ENCODE measurements around the gene KLF13. TPM values are rescaled to one million over a fixed set of nuclear protein-coding genes. Genes with fewer than 3 reads are reported as not detected.

KLF13 gene
- polyA plus RNA-seq, 1 donor (not counting 4 experiments of a cell fraction or from before 2014, with no cell fraction given) = 66.7 TPM

DNA sequence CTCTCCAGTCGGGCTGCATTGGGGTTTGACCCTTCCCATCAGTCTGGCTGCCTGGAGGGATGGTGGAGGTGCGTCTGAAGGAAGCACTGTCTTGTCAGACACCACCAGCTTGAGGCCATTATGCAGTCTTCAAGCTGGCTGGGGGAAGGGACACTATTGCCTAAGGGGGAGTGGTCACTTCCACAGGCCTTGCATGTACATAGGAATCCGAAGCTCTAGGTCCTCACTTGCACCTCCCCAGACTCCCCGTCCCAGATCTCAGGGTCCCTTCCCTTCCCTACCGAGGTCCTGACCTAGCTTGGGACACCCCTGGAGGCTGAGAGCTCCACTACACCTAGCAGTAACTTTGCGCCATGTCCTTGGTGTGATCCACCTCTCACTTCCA is 48.6 kb upstream of the KLF13 start:
- H3K4me1 ChIP-seq (ENCODE audit: control insufficient read depth, extremely low read depth, insufficient read depth, low read length) = peaks cover 10% of the 10 kb centered on the region
- dilution Hi-C loops (cut with MboI; ENCODE audit: extremely low pct_ligation_motif_present, low sequenced_read_pairs) = no loop called here
- no peak overlapping the region for H3K4me3 ChIP-seq (ENCODE audit: control insufficient read depth in 2 of 3, extremely low read depth in 1 of 3, insufficient read depth in 2 of 3, low read depth in 1 of 3, low read length in 3 of 3)
- H3K9ac ChIP-seq (ENCODE audit: control insufficient read depth, extremely low read depth, insufficient read depth, low read length) = no peak overlapping the region
- FAIRE-seq (no peak), DNase-seq (ENCODE audit: low read depth, low spot score) (no peak)
- H3K9me3 ChIP-seq (ENCODE audit: control insufficient read depth, low read depth, low read length) = no peaks in the 10 kb centered on the region
- H3K36me3 ChIP-seq (ENCODE audit: control insufficient read depth in 2 of 2, extremely low read depth in 1 of 2, insufficient read depth in 2 of 2, low read length in 2 of 2) = no peaks in the 10 kb centered on the region
- H3K27me3 ChIP-seq (ENCODE audit: control insufficient read depth, extremely low read depth, insufficient read depth, low read length) = no peaks in the 10 kb centered on the region
- no peaks in the 10 kb centered on the region for H3K9me1 ChIP-seq (ENCODE audit: control insufficient read depth, extremely low read depth, insufficient read depth, low read length)
- no peak for TF ChIP-seq EZH2 (IDR thresholded peaks at IDR 0.05; ENCODE audit: low read length)
- TF ChIP-seq, protein P1, sequence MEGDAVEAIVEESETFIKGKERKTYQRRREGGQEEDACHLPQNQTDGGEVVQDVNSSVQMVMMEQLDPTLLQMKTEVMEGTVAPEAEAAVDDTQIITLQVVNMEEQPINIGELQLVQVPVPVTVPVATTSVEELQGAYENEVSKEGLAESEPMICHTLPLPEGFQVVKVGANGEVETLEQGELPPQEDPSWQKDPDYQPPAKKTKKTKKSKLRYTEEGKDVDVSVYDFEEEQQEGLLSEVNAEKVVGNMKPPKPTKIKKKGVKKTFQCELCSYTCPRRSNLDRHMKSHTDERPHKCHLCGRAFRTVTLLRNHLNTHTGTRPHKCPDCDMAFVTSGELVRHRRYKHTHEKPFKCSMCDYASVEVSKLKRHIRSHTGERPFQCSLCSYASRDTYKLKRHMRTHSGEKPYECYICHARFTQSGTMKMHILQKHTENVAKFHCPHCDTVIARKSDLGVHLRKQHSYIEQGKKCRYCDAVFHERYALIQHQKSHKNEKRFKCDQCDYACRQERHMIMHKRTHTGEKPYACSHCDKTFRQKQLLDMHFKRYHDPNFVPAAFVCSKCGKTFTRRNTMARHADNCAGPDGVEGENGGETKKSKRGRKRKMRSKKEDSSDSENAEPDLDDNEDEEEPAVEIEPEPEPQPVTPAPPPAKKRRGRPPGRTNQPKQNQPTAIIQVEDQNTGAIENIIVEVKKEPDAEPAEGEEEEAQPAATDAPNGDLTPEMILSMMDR (optimal IDR thresholded peaks at IDR 0.05 in 1 of 3, IDR thresholded peaks at IDR 0.05 in 1 of 3, conservative IDR thresholded peaks at IDR 0.05 in 1 of 3; ENCODE audit: extremely low read depth in 1 of 3, insufficient read depth in 2 of 3, low read length in 3 of 3) = no peak
- no peak overlapping the region for H2AFZ ChIP-seq (ENCODE audit: control insufficient read depth, low read length)
- H4K20me1 ChIP-seq (ENCODE audit: control insufficient read depth, extremely low read depth, insufficient read depth, low read length) = no peaks in the 10 kb centered on the region
- H3K4me2 ChIP-seq (ENCODE audit: control insufficient read depth, extremely low read depth, insufficient read depth, low read depth, low read length) = no peak overlapping the region
- no peak overlapping the region for H3K27ac ChIP-seq (ENCODE audit: control insufficient read depth, insufficient read depth, low read length)
- H3K79me2 ChIP-seq (ENCODE audit: control insufficient read depth, insufficient read depth, low read length) = no peaks in the 10 kb centered on the region

DNA sequence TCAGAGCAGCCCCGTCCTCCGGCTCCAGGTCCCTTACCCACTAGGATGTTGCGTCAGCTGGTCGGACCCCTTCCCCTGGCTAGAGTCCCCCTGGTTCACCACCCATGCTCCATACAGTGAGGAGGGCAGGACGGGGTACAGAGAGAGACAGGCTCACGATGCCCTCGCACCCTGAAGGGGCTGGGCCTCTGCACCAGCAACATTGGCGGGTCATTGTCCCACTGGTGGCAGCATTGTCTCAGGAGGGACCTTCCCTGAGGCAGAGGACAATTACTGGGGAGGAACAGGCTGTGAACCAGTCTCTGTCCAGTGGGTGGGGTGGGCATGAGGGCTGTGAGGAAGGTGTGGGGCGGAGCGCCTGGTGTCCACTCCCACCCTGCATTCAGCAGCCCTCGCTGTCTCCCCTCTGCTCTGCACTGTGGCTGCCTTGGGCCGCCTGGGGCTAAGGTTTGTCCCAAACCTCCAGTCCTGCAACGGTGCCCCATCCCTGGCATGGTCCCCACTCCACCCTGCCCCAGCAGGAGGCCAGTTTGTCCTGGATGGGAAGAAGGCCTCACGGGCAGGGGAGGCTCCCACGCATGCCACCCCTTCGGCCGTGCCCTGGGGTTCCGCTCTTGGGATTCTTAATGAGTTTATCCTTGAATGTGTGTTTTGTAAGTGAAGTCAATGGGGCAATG is 48.0 kb upstream of the KLF13 start:
- no peak overlapping the region for H3K27ac ChIP-seq (ENCODE audit: control insufficient read depth, insufficient read depth, low read length)
- H4K20me1 ChIP-seq (ENCODE audit: control insufficient read depth, extremely low read depth, insufficient read depth, low read length) = no peaks in the 10 kb centered on the region
- DNase-seq (ENCODE audit: low read depth, low spot score) (no peak), FAIRE-seq (no peak)
- H3K9me3 ChIP-seq (ENCODE audit: control insufficient read depth, low read depth, low read length) = no peaks in the 10 kb centered on the region
- no peaks in the 10 kb centered on the region for H3K36me3 ChIP-seq (ENCODE audit: control insufficient read depth in 2 of 2, extremely low read depth in 1 of 2, insufficient read depth in 2 of 2, low read length in 2 of 2)
- no peaks in the 10 kb centered on the region for H3K27me3 ChIP-seq (ENCODE audit: control insufficient read depth, extremely low read depth, insufficient read depth, low read length)
- no peaks in the 10 kb centered on the region for H3K9me1 ChIP-seq (ENCODE audit: control insufficient read depth, extremely low read depth, insufficient read depth, low read length)
- no peak overlapping the region for H3K4me3 ChIP-seq (ENCODE audit: control insufficient read depth in 2 of 3, extremely low read depth in 1 of 3, insufficient read depth in 2 of 3, low read depth in 1 of 3, low read length in 3 of 3)
- no peak overlapping the region for H2AFZ ChIP-seq (ENCODE audit: control insufficient read depth, low read length)
- no peak overlapping the region for H3K9ac ChIP-seq (ENCODE audit: control insufficient read depth, extremely low read depth, insufficient read depth, low read length)
- TF ChIP-seq EZH2 (IDR thresholded peaks at IDR 0.05; ENCODE audit: low read length) = no peak
- TF ChIP-seq, protein P1 (optimal IDR thresholded peaks at IDR 0.05 in 1 of 3, IDR thresholded peaks at IDR 0.05 in 1 of 3, conservative IDR thresholded peaks at IDR 0.05 in 1 of 3; ENCODE audit: extremely low read depth in 1 of 3, insufficient read depth in 2 of 3, low read length in 3 of 3) = no peak
- no peak overlapping the region for H3K4me2 ChIP-seq (ENCODE audit: control insufficient read depth, extremely low read depth, insufficient read depth, low read depth, low read length)
- peaks cover 10% of the 10 kb centered on the region for H3K4me1 ChIP-seq (ENCODE audit: control insufficient read depth, extremely low read depth, insufficient read depth, low read length)
- dilution Hi-C loops (cut with MboI; ENCODE audit: extremely low pct_ligation_motif_present, low sequenced_read_pairs) = no loop called here
- H3K79me2 ChIP-seq (ENCODE audit: control insufficient read depth, insufficient read depth, low read length) = no peaks in the 10 kb centered on the region
